Lower leg skin (tissue), 3 donors: Measurements from ENCODE around the gene PEBP1.

Source experiments
- CTCF ChIP-seq, 3 donors: fragments of 450-650 bp; IDR thresholded peaks; one replicate each; pipeline ENCODE4 v1.5.1; 2016; ENCODE audit warnings: antibody characterized with exemption in 3 of 3, mild to moderate bottlenecking in 3 of 3, moderate library complexity in 2 of 3
- POLR2A ChIP-seq, 2 donors: fragments of 450-650 bp; IDR thresholded peaks; one replicate each; pipeline ENCODE4 v1.6.1; 2016 to 2017; ENCODE audit warnings: antibody characterized with exemption in 2 of 2, mild to moderate bottlenecking in 1 of 2, moderate library complexity in 1 of 2

- TF ChIP-seq CTCF (IDR thresholded peaks at IDR 0.05) (no peak), POLR2A (IDR thresholded peaks at IDR 0.05) (no peak)
These were observed 15.8 kb downstream of the PEBP1 start for GRCh38 chr12:118151755-118152154.
